ENCODE measurements around the gene PLD3. TPM values are rescaled to one million over a fixed set of nuclear protein-coding genes. Genes with fewer than 3 reads are reported as not detected.

The PLD3 gene
- total RNA-seq = 740 and 993 TPM in 2 replicates
- 538 TPM for polyA plus RNA-seq (2012)

- DNase-seq (ENCODE audit: low read depth) = peak; percentile 99
Observed at GRCh38 chr19:40348125-40348913, at the start of gene PLD3, which contains the start of gene C19orf47. Gene PLD3 (plus strand): TSS chr19:40348695. CDS start chr19:40366484, 17,789 bp downstream. Gene C19orf47 (minus strand): TSS chr19:40348397. CDS start chr19:40341857, 6,540 bp downstream.

- no peak for DNase-seq (ENCODE audit: low read depth)
Observed at GRCh38 chr19:40300668-40301067, 47.8 kb upstream of the PLD3 start.

GRCh38 chr19:40302224-40303011 lies 46.1 kb upstream of the PLD3 start:
- DNase-seq (ENCODE audit: low read depth) = no peak

- DNase-seq (ENCODE audit: low read depth) = no peak
Observed at GRCh38 chr19:40303765-40304164, 44.7 kb upstream of the PLD3 start.

GRCh38 chr19:40304306-40304705 lies 44.2 kb upstream of the PLD3 start:
- no peak for DNase-seq (ENCODE audit: low read depth)

GRCh38 chr19:40305403-40305802 lies 43.1 kb upstream of the PLD3 start:
- DNase-seq (ENCODE audit: low read depth) = peak; percentile 91

GRCh38 chr19:40309666-40310065 lies 38.8 kb upstream of the PLD3 start:
- no peak for DNase-seq (ENCODE audit: low read depth)

GRCh38 chr19:40312533-40312932 lies 36.0 kb upstream of the PLD3 start:
- DNase-seq (ENCODE audit: low read depth) = no peak

- no peak for DNase-seq (ENCODE audit: low read depth)
Observed at GRCh38 chr19:40313229-40313983, 35.1 kb upstream of the PLD3 start.

GRCh38 chr19:40314656-40315055 lies 33.8 kb upstream of the PLD3 start:
- DNase-seq (ENCODE audit: low read depth) = no peak

- no peak for DNase-seq (ENCODE audit: low read depth)
Observed at GRCh38 chr19:40315812-40316470, 32.6 kb upstream of the PLD3 start.

GRCh38 chr19:40317338-40317737 lies 31.2 kb upstream of the PLD3 start:
- no peak for DNase-seq (ENCODE audit: low read depth)

GRCh38 chr19:40320558-40320935 lies 27.9 kb upstream of the PLD3 start:
- no peak for DNase-seq (ENCODE audit: low read depth)

- no peak for DNase-seq (ENCODE audit: low read depth)
Observed at GRCh38 chr19:40321076-40321475, 27.4 kb upstream of the PLD3 start.

- DNase-seq (ENCODE audit: low read depth) = no peak
Observed at GRCh38 chr19:40321566-40322270, 26.8 kb upstream of the PLD3 start.

- DNase-seq (ENCODE audit: low read depth) = no peak
Observed at GRCh38 chr19:40322271-40322610, 26.3 kb upstream of the PLD3 start.

- DNase-seq (ENCODE audit: low read depth) = no peak
Observed at GRCh38 chr19:40322951-40323615, 25.4 kb upstream of the PLD3 start.

- no peak for DNase-seq (ENCODE audit: low read depth)
Observed at GRCh38 chr19:40323705-40324104, 24.8 kb upstream of the PLD3 start.

- DNase-seq (ENCODE audit: low read depth) = no peak
Observed at GRCh38 chr19:40326201-40326600, 22.3 kb upstream of the PLD3 start.

GRCh38 chr19:40331052-40331451 lies 17.4 kb upstream of the PLD3 start:
- DNase-seq (ENCODE audit: low read depth) = no peak
